Testis (tissue), 2 donors: Measurements from ENCODE around the gene ZNF80.

Experiments used
- CTCF ChIP-seq, 3 experiments: fragments of 450-650 bp in 2 of 3; fragments of 200-600 bp in 1 of 3; sonication (generic) in 1 of 3; IDR thresholded peaks; one replicate each; pipeline ENCODE4 v1.5.1; 2016 to 2019; ENCODE audit warnings: antibody characterized with exemption in 3 of 3, mild to moderate bottlenecking in 2 of 3, moderate library complexity in 1 of 3
- POLR2A ChIP-seq: fragments of 450-650 bp; IDR thresholded peaks from one replicate; pipeline ENCODE4 v1.6.1; 2017; ENCODE audit warnings: antibody characterized with exemption, mild to moderate bottlenecking, moderate library complexity

GRCh38 chr3:114194750-114195149 is 42.6 kb downstream of the ZNF80 start:
- TF ChIP-seq CTCF (IDR thresholded peaks at IDR 0.05) (no peak), POLR2A (no peak)
